ENCODE results near the gene POLR1F. TPM values are rescaled to one million over a fixed set of nuclear protein-coding genes. Genes with fewer than 3 reads are reported as not detected.
"Not testable (repeated sequence)": the region's sequence is repeated elsewhere in the genome, so short reads cannot be mapped to it uniquely, and the experiment has no call there.

The POLR1F gene
- total RNA-seq, 1 experiment from 2014 or later: 42.8 TPM

DNA sequence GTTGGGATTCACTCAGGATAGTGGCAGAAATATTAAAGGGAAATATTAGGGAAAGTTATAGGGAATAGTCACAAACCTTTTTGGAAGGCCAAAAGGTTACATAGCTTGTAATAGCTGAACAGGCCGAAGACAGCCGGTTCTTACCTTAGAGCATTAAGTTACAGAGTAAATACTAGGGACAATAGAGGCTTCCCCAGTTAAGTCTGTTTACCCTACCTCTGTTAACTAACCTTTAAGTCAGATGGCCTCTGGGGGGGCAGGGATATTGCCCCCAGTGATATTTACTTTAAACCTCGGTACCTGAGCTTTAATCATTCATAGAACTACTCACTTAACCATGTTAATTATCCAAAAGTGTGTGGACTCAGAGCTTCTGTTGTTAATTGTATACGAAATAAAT, 7.4 kb downstream of the POLR1F start:
- Histone ChIP-seq H3K27me3 (replicated peaks) (no peaks in the 10 kb centered on the region), H3K27ac (no peak overlapping the region), H3K36me3 (peaks cover 46% of the 10 kb centered on the region), H3K9me3 (replicated peaks) (no peaks in the 10 kb centered on the region), H3K4me1 (replicated peaks) (peaks cover 11% of the 10 kb centered on the region), H3K4me3 (no peak overlapping the region)
- no peak for DNase-seq (ENCODE audit: low read depth in 1 of 2, low spot score in 2 of 2)

DNA sequence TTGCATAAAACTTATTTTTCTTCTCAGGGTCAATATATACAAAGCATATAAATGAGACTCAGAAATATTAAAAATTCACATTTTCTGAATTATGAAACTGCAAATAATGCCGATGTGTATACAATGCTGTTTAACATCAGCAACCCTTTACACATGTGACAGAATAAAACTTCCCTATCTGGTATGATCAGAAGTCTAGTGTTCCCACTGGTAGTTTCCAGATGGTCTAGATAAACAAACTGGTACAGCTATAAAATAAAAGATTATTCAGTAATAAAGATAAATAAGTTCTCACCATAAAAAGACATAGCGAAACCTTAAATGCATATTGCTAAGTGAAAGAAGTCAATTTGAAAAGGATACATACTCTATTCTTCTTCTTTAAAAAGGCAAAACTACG, 7.9 kb downstream of the POLR1F start:
- Histone ChIP-seq H3K27ac (no peak overlapping the region), H3K27me3 (replicated peaks) (no peaks in the 10 kb centered on the region), H3K4me3 (no peak overlapping the region), H3K36me3 (peaks cover 46% of the 10 kb centered on the region), H3K4me1 (replicated peaks) (peaks cover 8% of the 10 kb centered on the region), H3K9me3 (replicated peaks) (no peaks in the 10 kb centered on the region)
- no peak for DNase-seq (ENCODE audit: low read depth in 1 of 2, low spot score in 2 of 2)

DNA sequence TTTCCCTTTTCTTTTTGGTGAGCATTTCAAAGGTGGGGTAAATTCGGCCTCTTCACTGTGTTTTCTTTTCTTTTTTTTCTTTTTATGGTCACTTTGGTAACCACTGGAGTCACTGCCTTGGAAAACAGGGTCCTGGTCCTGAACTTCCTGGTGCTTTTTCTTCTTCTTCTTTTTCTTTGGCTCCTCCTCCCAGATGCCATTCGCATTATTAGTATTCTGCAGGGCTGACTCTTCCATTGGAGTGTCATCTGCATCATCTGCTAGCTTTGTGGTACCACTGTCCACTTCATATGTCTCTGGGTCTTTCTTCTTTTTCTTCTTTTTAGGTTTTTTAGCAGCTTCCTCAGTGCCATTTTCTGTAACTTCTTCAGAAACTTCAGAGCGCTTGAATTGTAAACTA, 10.5 kb downstream of the POLR1F start:
- no peaks in the 10 kb centered on the region for H3K9me3 ChIP-seq (replicated peaks)
- H3K4me3 ChIP-seq: no peak overlapping the region
- no peaks in the 10 kb centered on the region for H3K4me1 ChIP-seq (replicated peaks)
- peaks cover 46% of the 10 kb centered on the region for H3K36me3 ChIP-seq
- DNase-seq (ENCODE audit: low read depth in 1 of 2, low spot score in 2 of 2): no peak
- no peaks in the 10 kb centered on the region for H3K27me3 ChIP-seq (replicated peaks)
- H3K27ac ChIP-seq: no peak overlapping the region

DNA sequence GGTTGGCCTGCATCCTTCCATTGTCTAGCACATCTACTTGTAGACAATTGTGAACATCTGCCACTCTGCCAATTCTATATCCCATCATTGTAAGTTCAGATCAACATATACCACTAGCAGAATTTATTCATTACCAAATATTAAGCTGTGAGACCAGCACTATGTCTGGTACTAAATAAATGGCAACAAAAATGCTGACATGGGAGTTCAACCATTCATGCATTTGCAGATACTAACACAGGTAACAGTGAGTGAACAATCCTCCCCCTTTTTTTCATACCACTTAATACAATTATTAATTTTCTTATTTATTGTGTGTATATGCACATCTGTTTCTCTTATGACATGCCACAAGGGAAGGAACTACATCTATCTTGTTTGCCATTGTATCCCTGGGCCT, 11.9 kb downstream of the POLR1F start:
- H3K9me3 ChIP-seq (replicated peaks): no peaks in the 10 kb centered on the region
- H3K4me1 ChIP-seq (replicated peaks): no peaks in the 10 kb centered on the region
- DNase-seq (ENCODE audit: low read depth in 1 of 2, low spot score in 2 of 2): no peak
- no peaks in the 10 kb centered on the region for H3K27me3 ChIP-seq (replicated peaks)
- H3K36me3 ChIP-seq: peaks cover 38% of the 10 kb centered on the region
- H3K4me3 ChIP-seq: no peak overlapping the region
- H3K27ac ChIP-seq: no peak overlapping the region

DNA sequence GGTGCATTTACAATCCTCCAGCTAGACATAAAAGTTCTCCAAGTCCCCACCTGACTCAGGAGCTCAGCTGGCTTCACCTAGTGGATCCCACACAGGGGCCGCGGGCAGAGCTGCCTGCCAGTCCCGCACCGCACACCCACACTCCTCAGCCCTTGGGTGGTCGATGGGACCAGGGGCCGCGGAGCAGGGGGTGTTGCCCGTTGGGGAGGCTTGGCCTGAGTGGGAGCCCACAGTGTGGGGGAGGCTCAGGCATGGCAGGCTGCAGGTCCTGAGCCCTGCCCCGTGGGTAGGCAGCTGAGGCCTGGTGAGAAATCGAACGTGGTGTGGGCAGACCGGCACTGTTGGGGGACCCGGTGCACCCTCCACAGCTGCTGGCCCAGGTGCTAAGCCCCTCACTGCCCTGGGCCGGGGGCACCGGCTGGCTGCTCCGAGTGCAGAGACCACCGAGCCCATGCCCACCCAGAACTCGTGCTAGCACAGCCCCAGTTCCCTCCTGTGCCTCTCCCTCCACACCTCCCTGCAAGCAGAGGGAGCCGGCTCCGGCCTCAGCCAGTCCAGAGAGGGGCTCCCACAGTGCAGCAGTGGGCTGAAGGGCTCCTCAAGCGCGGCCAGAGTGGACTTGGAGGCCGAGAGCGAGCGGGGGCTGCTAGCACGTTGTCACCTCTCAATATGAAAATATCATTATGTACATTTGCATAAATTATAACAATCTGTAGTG, 16.6 kb downstream of the POLR1F start:
- Histone ChIP-seq H3K27ac (no peak overlapping the region), H3K4me1 (replicated peaks) (no peaks in the 10 kb centered on the region), H3K27me3 (replicated peaks) (no peaks in the 10 kb centered on the region), H3K4me3 (no peak overlapping the region), H3K36me3 (peaks cover 7% of the 10 kb centered on the region), H3K9me3 (replicated peaks) (no peaks in the 10 kb centered on the region)
- no peak for DNase-seq (ENCODE audit: low read depth in 1 of 2, low spot score in 2 of 2)

DNA sequence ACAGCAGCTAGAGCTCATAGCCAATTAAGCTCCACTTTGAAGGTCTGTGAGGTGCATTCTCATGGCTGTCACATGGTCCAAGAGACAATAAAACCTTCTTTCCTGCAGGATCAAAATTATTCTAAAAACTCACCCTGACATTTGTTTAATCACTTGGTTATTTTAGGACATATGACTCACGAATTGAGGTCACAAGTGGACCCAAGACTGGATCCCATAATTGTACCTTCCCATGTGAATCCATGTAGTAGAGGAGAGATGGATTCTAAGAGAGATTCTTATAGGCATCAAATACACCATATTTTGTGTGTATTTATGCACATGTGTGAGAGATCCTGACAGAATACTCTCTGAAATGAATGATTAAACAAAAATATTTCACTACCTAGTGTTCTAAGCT, 18.1 kb downstream of the POLR1F start:
- H3K4me3 ChIP-seq: no peak overlapping the region
- no peaks in the 10 kb centered on the region for H3K27me3 ChIP-seq (replicated peaks)
- H3K4me1 ChIP-seq (replicated peaks): no peaks in the 10 kb centered on the region
- DNase-seq (ENCODE audit: low read depth in 1 of 2, low spot score in 2 of 2): no peak
- no peak overlapping the region for H3K27ac ChIP-seq
- H3K9me3 ChIP-seq (replicated peaks): no peaks in the 10 kb centered on the region
- H3K36me3 ChIP-seq: no peaks in the 10 kb centered on the region

DNA sequence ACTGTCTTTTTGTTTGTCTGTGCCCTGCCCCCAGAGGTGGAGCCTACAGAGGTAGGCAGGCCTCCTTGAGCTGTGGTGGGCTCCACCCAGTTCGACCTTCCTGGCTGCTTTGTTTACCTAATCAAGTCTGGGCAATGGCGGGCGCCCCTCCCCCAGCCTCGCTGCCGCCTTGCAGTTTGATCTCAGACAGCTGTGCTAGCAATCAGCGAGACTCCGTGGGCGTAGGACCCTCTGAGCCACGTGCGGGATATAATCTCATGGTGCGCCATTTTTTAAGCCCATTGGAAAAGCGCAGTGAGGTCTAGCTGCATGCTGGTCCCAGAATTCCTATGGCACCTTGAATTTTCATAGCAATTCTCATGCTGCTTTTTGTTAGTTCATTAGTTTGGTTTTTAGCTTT, 19.7 kb downstream of the POLR1F start:
- H3K4me1 ChIP-seq (replicated peaks); H3K27me3 ChIP-seq (replicated peaks); DNase-seq (ENCODE audit: low read depth in 1 of 2, low spot score in 2 of 2); H3K36me3 ChIP-seq; H3K27ac ChIP-seq; H3K4me3 ChIP-seq; H3K9me3 ChIP-seq (replicated peaks): not testable (repeated sequence)

DNA sequence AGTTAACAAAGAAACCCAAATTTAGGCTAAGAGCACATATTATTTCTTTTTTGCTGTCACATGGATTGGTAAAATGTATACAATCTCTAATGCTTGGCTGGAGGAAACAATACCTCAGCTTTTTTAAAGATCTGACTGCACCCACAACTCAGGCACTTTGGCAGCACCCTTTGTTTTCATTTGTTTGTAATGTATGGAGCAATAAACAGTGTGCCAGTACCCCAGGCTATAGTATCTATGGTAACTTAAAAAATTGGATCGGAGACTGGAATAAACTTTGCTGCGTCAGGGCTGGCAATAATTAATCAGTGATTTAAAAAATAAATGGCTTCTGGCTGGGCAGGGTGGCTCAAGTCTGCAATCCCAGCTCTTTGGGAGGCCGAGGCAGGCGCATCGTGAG, 27.2 kb downstream of the POLR1F start:
- Histone ChIP-seq H3K36me3 (no peaks in the 10 kb centered on the region), H3K27me3 (replicated peaks) (no peaks in the 10 kb centered on the region), H3K4me3 (no peak overlapping the region), H3K27ac (no peak overlapping the region), H3K4me1 (replicated peaks) (no peaks in the 10 kb centered on the region), H3K9me3 (replicated peaks) (no peaks in the 10 kb centered on the region)
- DNase-seq (ENCODE audit: low read depth in 1 of 2, low spot score in 2 of 2): no peak

DNA sequence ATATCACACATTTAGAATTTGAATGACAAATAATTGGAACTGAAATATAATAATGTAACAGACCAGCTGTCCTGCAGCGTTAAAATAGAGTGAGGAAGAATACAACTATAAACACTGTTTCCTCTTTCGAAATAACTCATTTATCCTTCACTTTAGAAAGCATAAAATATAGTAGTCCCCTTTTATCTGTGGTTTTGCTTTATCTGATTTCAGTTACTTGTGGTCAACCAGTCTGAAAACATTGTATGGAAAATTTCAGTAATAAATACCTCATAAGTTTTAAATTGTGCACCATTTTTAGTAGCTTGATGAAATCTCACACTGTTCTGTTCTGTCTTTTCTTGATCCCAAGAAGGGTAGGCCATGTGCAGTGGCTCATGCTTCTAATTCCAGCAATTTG, 31.7 kb downstream of the POLR1F start:
- no peak for DNase-seq (ENCODE audit: low read depth in 1 of 2, low spot score in 2 of 2)
- no peaks in the 10 kb centered on the region for H3K27me3 ChIP-seq (replicated peaks)
- H3K4me1 ChIP-seq (replicated peaks): no peaks in the 10 kb centered on the region
- no peak overlapping the region for H3K4me3 ChIP-seq
- H3K27ac ChIP-seq: no peak overlapping the region
- H3K9me3 ChIP-seq (replicated peaks): no peaks in the 10 kb centered on the region
- no peaks in the 10 kb centered on the region for H3K36me3 ChIP-seq

DNA sequence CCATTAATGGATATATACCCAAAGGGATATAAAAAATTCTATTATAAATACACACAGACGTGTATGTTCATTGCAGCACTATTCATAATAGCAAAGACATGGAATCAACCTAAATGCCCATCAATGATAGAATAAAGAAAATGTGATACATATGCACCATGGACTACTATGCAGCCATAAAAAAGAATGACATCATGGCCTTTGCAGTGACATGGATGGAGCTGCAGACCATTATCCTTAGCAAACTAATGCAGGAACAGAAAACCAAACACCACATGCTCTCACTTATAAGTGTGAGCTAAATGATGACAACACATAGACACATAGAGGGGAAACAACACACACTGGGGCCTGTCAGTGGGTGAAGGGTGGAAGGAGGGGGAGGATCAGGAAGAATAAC, 33.0 kb downstream of the POLR1F start:
- DNase-seq (ENCODE audit: low read depth in 1 of 2, low spot score in 2 of 2): no peak
- H3K9me3 ChIP-seq (replicated peaks): no peaks in the 10 kb centered on the region
- H3K4me1 ChIP-seq (replicated peaks): no peaks in the 10 kb centered on the region
- no peak overlapping the region for H3K4me3 ChIP-seq
- H3K27ac ChIP-seq: no peak overlapping the region
- H3K36me3 ChIP-seq: no peaks in the 10 kb centered on the region
- no peaks in the 10 kb centered on the region for H3K27me3 ChIP-seq (replicated peaks)

DNA sequence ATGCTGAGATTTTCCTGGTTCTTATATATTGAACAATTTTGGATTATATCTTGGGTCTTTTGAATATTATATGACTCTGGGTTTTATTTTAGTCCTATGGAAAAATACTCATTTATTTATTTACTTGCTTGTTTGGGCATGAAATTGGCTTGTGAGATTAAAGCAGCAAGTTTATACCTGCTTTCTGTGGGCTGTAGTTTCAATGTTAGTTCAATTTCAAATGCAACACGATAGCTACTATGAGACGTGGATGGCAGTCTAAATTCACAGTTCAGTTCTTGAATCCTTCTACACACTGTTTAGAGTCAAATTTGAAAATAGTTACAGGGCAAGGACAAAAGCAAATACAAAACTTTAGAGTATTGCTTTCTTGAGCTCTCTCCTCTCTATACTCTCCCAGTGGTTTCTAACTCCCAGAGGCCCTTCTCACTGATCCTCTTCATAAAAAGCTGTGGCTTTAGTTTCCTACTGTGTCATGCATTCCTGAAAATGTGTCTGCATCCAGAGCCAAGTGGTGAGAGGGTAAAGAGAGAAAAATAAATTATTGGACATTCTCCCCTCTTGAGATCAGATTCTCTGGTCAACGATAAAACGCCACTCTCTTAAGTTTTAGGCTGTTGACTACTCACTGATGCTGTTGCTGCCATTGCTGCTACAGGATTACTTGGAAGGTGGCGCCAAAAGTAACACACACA, 34.4 kb downstream of the POLR1F start:
- Histone ChIP-seq H3K36me3 (no peaks in the 10 kb centered on the region), H3K4me1 (replicated peaks) (no peaks in the 10 kb centered on the region), H3K9me3 (replicated peaks) (no peaks in the 10 kb centered on the region), H3K27me3 (replicated peaks) (no peaks in the 10 kb centered on the region), H3K27ac (no peak overlapping the region), H3K4me3 (no peak overlapping the region)
- no peak for DNase-seq (ENCODE audit: low read depth in 1 of 2, low spot score in 2 of 2)

DNA sequence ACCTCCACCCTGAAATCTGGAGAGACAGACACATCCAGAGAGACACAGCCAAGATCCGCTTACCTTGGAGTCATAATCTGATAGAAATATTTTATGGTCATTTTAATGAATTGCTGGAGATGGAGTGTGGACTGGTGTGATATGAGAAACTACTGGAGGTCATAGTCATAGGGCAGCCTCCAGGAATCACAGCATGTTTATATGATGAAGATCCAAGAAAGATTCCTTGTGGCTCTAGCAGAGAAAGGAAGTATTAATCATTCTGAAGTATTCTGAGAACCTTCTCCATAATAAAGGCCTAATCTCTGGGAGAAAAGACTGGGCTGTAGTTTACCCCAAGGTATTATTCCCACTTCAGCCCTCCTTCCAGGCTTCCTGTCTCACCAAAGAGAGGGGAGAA, 38.0 kb downstream of the POLR1F start:
- no peak for DNase-seq (ENCODE audit: low read depth in 1 of 2, low spot score in 2 of 2)
- no peak overlapping the region for H3K4me3 ChIP-seq
- no peaks in the 10 kb centered on the region for H3K9me3 ChIP-seq (replicated peaks)
- no peaks in the 10 kb centered on the region for H3K36me3 ChIP-seq
- no peaks in the 10 kb centered on the region for H3K27me3 ChIP-seq (replicated peaks)
- H3K4me1 ChIP-seq (replicated peaks): no peaks in the 10 kb centered on the region
- no peak overlapping the region for H3K27ac ChIP-seq

DNA sequence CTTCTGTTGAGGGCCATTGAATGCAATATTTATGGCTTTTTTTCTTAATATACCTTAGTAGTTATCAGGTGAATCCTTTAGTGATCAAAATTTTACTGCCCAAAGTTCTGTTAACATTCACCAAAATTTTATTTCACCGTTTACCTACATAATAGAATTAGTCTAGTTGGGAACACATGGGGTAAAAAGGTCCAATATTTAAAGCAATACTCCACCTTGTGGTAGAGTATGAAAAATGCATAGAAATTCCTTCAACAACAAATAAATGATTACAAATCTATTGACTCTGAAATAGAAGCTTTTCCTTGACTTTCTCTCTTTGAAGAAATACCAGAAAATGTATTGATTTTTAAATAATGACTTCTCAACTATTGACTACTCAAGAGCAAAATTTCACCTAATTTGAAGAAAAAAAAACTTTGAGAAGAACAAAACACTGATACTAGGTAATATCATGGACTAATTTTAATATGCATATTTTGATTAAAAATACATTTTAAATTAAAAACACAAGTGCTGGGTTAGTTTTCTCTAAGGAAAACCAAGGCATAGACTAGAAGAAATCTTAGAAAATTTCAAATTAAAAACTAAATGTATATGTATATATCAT, 43.3 kb downstream of the POLR1F start:
- Histone ChIP-seq H3K9me3 (replicated peaks) (no peaks in the 10 kb centered on the region), H3K4me1 (replicated peaks) (peaks cover 9% of the 10 kb centered on the region), H3K4me3 (no peak overlapping the region), H3K27me3 (replicated peaks) (no peaks in the 10 kb centered on the region), H3K27ac (no peak overlapping the region), H3K36me3 (no peaks in the 10 kb centered on the region)
- DNase-seq (ENCODE audit: low read depth in 1 of 2, low spot score in 2 of 2): peak in 1 of 2 experiments; percentile 29

DNA sequence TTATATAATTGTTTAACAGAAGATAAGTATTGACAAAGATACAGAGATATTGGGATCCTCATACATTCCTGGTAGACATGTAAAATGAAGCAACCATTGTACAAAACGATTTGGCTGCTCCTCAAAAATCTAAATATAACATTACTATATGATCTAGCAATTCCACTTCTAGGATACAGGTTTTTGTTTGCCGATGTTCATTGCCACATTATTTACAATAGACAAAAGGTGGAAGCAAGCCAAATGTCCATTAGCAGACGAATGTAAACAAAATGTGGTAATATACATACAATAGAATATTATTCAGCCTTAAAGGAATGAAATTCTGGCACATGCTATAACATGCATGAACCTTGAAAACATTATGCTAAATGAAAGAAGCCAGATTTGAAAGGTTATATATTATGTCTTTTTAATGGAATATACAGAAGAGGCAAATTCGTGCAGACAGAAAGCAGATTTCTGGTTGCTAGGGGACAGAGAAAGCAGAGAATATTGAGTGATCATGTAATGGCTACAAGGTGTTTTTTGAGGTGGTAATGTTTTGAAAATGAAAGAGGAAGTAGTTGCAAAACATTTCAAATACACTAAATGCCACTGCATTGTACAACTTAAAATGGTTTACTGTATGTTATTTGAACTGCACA, 44.9 kb downstream of the POLR1F start:
- H3K9me3 ChIP-seq (replicated peaks): no peaks in the 10 kb centered on the region
- H3K36me3 ChIP-seq: no peaks in the 10 kb centered on the region
- H3K27me3 ChIP-seq (replicated peaks): no peaks in the 10 kb centered on the region
- no peak overlapping the region for H3K27ac ChIP-seq
- DNase-seq (ENCODE audit: low read depth in 1 of 2, low spot score in 2 of 2): peak in 1 of 2 experiments; percentile 9
- no peak overlapping the region for H3K4me3 ChIP-seq
- peaks cover 9% of the 10 kb centered on the region for H3K4me1 ChIP-seq (replicated peaks)

Measured in SJSA1 (cell line).